HG02571 (cell line): ENCODE results near the gene AQP4.

Experiments used
- ATAC-seq: cut with Tn5 transposase; IDR thresholded peaks from one replicate; pipeline ENCODE4 v1.9.1; 2021; ENCODE audit warnings: mild to moderate bottlenecking, moderate library complexity; ENCODE audit not compliant: unreplicated experiment

Gene AQP4, protein sequence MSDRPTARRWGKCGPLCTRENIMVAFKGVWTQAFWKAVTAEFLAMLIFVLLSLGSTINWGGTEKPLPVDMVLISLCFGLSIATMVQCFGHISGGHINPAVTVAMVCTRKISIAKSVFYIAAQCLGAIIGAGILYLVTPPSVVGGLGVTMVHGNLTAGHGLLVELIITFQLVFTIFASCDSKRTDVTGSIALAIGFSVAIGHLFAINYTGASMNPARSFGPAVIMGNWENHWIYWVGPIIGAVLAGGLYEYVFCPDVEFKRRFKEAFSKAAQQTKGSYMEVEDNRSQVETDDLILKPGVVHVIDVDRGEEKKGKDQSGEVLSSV

DNA sequence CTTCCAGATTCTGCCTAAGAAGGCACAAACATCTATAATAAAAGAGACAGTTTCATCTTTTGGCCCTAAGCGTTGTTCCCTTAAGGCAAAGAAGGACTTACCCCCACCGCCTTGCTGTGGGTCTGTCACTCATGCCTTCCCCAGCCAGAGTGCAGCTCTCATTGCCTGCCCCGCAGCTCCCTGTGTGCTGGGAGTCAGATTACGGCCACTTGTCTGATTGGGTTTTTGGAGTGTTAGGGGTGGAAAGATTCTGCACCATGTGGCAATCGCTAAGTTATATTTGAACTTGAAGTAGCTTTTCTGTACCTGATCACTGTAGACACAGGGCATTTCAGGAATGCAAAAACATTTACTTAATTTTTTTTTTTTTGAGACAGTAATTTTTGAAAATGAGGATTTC lies at the start of gene AQP4:
Gene AQP4, minus strand, starts transcription at position 151 of the 400 bp plus-strand sequence. Its CDS starts 18 bp downstream, at position 133.
- no peak for ATAC-seq

DNA sequence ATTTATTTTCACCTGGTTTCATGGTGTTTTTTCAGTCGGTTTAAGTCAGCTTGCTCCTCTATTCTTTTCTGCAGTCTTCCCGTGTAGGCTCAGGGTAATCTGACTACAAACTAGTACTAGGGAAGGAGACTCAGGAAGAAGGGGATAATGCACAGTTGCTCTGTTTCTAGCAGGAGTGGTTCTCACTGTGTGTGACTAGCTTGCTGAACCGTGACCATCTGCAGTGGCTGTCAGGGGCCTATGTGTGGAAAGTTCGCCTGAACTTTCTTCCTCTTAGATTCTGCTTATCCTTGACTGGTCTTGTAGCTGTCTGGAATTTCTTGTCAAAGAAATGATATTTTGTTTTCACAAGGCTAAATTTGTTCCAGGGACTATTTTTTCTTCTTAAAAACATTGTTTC lies 46.3 kb upstream of the AQP4 start:
- ATAC-seq = no peak

DNA sequence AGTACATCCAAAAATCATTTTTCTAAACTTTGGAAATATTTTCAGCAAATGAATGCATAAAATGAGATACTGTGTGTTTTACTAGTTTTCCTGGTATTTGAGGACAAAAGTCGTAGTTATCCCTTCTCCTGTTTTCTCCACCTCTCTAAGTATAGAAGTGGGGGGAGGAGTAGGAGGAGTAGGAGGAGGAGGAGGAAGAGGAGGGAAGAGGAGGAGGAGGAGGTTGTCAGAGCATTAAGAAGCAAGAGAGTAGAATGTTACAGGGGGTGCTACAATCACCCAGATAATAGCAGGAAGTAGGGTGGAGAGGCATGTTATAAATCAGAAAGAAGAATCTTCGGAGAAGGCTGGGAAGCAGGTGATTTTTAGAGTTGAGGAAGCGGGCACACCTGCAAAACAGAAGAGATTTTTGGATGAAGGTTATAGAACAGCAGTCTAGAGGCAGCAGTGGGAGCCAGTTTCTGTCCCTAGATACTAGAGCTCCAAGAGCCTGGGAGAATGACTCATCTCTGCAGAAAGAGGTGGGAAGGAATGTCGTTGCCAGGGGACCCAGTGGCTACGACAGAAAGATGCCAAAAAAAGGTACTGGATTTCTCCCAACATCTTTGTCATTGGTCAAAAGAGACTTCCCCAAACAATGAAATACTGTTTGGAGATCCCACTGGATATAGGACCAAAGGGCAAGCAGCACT lies 44.2 kb upstream of the AQP4 start:
- no peak for ATAC-seq

DNA sequence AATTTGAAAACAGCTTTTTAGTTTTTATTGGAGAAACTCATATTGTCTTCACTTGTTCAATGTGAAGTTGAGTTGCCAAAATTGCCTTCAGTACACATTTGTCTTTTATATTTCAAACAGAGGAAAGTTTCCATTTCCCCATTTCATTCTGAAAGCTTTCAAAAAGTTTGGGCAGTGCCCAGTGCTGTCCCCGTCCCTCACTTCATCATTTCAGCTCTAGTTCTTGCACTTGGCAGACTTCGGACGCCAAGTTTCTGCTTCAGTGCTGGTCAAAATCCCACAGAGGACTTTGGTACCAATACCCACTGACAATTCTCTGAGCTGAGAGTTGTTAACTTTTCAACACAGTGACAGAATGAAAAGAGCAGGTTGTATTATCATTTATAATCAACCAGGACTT lies 43.4 kb upstream of the AQP4 start:
- no peak for ATAC-seq

DNA sequence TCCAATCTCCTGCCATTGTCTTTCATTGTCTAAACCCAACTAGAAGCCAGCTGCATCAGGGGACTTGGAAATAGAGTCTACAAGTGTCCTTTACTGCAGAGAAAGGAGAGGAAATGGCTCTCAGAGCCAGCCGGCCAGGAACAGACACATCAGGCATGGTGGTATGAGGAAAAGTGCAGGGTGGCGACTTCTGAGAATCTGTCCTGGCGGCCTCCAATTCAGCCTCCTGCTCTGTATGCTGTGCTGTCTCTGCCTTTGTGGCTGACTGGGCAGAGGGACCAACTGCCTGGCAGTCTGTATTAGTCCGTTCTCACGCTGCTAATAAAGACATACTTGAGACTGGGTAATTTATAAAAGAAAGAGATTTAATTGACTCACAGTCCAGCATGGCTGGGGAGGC lies 36.8 kb upstream of the AQP4 start:
- no peak for ATAC-seq

DNA sequence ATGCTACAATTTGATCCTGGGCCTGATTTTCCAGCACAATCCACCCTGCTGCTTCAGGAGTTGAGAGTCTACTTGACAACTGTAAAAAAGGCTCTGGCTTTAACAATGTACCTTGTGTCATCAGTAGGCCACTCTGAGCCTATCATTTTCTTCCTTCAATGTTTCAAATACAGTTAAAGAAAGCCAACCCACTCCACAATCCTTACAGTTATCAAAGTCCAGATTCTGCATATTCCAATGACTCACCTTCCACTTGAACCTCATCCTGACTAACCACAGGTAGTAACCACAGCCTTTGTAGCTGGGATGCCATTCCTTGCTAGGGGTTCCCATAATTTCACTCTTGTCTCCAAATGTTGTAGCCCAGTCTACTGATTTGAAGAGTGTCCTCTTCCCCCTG lies 35.5 kb upstream of the AQP4 start:
- no peak for ATAC-seq

DNA sequence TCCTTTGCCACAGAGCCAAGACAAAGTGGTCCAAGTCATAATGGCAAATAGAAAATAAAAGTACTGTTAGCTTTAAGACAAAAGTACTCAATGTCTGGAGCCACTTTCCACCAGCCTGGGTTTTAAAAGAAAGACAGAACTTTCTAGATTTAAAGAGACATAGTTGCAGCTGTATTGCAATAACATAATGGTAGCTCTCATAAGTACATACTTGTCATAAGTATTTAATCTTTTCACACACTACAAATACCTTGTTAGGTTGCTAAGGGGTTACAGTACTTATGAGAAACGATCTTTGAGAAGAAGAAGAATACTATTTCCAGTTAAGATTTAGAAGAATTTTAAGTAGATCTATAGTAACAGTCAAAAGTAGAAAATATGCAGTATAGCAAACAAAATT lies 28.9 kb upstream of the AQP4 start:
- no peak for ATAC-seq

DNA sequence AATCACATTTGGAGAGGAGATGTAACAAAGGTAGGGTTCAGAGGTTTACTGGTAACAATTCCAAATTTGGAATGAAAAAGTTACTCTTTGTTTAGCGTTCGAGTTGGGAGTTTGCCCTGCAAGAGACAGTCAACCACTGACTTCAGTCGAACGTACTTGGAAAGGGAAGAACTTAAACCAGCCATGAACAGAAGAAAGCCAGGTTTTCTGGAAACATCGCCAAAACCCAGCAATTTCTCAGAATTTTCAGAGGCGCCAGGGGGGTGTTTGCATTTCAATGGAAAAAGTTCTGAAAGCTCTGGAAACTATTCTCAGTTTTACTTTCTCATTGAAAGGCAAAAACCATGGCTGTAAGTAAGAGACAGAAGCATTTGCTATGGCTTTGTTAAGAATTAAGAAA lies 28.5 kb upstream of the AQP4 start:
- no peak for ATAC-seq

DNA sequence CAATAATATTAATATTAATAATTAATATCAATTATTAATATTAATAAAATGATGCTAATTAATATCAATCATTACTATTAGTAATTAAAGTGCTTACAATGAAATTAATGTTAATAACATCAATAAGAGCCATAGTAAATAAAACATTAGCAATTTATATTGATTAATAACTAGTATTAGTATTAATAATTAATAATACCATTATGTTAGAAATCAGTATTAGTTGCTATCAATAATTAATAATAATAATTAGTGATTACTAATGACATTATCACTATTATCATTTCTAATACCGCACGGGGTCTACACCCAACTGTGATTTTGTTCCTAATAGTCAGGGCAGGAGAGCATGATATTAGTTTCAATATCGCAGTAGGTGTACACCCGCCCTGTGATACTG lies 22.8 kb upstream of the AQP4 start:
- ATAC-seq = no peak

DNA sequence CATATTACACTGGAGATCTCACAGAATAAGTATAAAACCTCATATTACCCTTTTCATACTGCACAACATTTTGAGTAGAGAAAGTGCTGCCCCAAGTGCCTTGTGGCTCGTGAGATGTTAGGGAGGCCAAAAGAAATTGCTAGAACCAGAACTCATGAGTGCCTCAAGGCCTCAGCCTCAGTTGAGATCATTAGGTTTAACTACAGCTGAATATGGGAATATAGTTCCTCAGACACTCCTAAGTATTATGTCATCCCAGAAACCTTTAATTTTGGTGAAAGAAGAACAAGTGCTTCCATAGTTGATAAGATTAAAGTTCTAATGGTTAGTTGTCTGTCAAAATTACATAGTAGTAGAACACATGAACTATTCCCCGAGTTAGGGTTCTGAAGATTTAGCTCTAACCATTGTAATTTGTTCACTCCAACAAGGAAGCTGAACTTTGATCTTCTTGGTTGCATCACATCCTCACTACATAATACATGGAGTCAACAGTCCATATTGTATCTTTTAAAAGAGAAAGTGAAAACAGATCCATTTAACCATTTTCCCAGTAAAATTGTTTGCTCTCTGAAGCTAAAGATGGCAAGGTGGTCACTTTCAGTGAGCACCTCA lies 9.6 kb upstream of the AQP4 start:
- ATAC-seq = no peak

DNA sequence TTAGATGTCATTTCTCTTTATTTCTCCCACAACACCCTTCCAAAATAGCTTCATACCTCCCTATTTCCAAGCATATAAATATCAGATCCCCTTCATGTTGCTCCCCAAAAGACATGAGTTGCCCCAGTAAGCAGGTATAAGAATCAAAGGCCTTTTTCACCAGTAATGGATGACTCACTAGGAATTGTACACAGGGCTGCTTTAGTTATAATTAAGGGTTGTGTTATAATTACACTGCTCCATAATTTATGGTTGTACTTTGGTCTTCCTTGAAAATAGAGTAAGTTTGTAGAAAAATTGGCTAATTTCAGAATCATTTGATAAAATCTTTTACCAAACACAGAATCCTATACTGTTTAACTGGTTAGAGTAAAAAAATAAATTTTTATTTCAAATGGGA lies 8.8 kb upstream of the AQP4 start:
- ATAC-seq = no peak

DNA sequence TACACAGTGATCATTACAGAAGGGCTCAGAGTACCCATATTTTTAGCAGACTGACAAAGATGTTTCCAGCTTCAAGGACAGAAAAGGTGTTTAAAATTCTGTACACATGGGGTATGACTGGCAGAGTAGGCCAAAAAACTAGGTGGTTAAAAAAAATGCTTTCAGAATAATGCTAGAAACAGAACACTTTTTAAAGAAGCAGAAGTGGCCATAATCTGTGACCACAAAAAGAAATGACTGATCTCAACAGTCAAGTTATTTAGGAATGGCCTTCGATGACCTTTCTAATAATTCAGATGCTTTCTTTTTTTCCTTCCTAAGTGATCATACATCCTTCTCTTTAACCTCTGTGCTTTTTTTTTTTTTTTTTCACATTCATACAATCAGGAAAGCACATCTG lies 4.1 kb upstream of the AQP4 start:
- no peak for ATAC-seq

DNA sequence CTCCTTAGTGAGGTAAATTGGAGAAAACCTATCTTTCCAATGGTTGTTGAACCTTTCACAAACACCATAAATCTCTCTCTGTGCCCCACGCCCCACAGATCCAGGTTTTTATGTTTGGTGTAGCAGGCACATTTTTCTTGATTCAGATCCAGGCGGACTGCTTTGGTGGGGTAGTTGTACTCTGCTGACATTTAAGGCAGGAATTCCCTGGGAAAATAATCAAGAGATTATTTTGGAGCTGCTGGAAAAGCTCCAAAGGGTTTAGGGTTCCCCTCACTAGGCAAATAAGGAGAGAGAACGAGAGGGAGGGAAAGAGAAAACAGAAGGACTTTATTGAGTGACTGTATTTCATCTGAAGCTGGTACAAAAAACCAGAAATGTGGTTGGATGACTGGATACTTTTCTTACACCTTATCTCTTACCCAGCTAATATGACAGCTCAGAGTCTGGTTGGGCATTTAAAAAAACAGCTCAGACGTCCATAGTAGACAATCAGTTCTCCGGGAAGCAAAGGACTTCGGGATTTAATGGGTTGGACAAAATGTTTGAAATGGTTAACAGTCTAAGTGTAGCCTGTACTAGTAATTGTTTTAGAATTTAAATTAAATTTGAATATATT lies 3.6 kb upstream of the AQP4 start:
- ATAC-seq = no peak

DNA sequence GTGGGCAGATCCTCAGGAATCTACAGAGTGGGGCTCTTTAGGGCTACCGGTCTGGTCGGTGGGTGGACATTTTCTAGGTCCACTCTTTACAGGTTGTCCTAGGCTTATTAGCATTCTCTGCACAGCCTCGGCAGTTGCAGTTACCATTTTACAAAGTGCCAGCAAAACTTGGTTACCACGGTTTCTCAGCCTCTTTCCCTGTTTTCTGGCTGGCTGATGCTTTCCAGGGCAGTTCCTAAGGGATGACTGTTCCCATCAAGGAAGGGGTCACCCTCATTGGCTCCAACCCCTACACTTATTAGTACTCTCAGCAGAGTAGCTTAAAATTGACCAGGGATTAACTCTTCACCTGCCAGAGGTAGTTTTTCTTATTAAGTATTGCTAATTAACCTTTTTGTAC lies 2.0 kb upstream of the AQP4 start:
- no peak for ATAC-seq

DNA sequence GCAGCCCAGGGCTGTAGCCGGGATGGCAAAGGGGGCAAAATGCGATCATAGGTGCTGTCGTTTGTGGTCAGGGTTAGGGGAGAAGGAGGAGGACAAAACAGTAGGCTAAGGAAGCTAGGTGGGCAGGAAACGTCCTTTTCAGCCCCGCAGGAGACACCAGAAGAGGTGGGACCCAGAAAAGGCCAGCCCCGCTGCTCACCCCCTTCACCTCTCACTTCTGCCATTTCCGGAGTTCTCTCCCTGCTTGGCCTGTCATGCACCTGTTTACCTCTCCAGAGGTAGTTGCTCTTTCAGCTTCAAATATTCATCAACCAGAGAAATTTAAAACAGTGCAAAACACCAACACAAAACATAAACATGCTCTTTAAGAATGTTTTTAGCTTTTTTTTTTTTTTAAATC lies 849 bp downstream of the AQP4 start:
- no peak for ATAC-seq

DNA sequence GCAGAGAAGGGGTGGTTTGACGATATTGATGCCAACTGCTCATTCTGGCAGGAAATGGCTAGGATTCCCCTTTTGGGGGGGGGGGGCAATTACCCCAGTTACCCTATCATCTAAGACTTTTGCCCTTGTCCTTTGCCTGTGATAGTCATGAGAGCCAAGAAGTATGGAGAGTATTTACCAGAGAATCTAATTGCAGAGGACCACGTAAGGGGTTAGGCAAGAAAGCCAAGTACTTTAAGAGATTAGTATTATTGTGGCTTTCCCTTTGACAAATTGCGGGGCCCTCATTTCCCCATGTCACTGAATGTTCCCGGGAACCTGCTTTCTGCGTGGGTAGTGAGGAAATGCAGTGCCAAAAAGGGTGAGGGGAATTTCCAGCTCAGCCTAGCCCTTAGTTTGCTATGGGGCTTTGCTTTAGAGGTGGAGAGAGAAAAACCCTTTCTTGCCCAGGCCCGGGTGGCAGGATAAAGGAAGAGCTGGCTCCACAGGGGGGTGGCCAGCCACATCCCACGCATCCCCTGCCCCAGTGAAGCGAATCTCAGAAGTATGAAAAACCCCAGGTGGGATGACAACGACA lies 1.5 kb downstream of the AQP4 start:
- no peak for ATAC-seq

DNA sequence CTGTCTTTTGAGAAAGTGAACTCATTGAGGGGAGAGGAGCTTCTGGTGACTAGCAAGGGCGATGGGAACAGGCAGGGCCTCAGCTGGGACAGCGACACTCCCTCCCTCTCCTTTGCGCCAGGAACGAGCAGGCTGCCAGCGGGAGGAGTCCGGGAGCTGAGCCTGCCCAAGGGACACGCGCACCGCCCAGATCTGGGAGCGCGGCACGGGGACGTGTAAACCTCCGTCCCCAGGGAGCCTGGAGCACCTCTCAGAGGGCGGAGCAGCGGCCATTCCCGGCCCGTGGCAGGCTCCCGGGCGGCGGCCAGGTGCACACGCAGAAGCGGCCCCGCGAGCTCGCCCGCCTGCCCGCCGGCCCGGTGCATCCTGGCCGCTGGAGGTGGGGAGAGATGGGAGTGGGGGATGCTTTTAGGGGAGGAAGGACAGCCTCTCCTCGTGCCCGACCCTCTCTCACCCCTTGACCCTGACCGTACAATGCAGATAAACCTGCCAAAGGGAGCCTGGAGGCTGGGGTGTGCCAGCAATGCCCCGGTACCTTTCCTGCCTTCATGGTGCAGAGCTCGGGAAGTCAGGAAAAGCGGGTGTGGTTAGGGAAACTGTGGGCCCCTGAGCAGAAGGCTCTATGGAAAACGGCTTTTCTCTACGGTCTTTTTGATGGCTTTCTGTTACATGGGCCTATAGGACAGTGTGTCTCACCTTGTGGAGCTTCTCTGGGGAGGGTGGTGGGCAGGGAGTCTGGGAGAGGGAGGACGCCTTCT lies 2.2 kb downstream of the AQP4 start:
- no peak for ATAC-seq

DNA sequence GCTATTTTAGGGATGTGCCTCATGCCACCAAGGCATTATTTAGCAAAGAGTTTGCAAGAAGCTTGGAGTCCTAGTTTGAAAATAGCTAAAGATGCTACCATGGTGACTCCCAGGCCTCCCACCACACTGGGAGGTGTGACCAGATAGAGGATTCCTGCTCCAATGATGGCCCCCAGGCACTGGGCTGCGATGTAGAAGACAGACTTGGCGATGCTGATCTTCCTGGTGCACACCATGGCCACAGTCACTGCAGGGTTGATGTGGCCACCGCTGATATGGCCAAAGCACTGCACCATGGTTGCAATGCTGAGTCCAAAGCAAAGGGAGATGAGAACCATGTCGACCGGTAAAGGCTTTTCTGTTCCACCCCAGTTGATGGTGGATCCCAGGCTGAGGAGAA lies 3.4 kb downstream of the AQP4 start:
- no peak for ATAC-seq

DNA sequence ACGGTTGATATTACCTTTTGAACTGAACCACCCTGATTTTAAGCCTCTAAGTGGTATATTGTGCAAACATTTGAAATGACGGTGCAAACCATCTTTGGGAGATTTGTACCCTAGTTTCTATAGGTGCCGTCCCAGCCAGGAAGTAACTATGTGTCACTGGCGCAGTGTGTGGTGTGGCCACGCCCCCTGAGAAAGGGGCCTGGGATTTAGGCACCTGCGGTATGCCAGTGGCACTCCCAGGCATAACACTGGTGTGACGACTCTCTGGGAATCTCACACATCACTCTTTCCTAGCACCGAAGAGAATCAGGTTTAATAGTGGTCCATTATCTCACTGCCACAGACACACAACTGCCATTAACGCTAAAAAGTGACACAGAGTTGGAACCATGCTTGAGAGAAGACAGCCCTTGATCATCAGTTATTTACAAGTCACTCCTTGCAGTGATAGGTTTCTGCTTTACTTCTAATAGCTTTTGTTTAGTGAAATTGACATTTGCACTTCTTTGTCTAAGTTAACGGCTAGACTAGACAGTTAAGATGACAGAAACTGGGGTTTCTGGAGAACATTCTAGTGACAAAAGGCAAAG lies 11.1 kb downstream of the AQP4 start:
- no peak for ATAC-seq

DNA sequence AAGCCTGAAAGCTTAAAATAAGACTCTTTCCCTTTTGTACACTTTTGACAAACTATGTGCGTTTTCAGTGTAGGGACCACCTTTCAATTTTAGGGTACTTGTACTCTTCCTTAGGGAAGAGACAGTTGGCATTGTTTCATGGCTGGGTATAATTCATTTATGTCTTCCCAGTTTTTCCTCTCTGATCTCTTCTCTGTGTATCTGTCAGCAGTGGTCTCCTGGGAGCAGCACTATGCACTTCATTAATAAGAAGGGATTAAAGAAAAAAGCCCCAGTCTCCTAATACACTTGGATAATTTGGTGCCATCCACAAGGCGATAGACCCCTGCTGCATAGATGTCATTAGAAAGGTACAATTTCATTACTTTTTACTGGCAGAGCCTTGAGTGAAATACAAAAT lies 12.1 kb downstream of the AQP4 start:
- no peak for ATAC-seq
